NCI-H345 treated with DMSO at 0.1 percent for 48 hours (cell line): Measurements from ENCODE around the gene CD82.
A peak's percentile ranks its signal among the peaks of the same experiment; 100 is the strongest.

Experiments
- DNase-seq: peaks from one replicate; lab custom pipeline; 2025; ENCODE audit not compliant: unreplicated experiment; lab: John Stamatoyannopoulos, UW

The CD82 gene, protein sequence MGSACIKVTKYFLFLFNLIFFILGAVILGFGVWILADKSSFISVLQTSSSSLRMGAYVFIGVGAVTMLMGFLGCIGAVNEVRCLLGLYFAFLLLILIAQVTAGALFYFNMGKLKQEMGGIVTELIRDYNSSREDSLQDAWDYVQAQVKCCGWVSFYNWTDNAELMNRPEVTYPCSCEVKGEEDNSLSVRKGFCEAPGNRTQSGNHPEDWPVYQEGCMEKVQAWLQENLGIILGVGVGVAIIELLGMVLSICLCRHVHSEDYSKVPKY

DNA sequence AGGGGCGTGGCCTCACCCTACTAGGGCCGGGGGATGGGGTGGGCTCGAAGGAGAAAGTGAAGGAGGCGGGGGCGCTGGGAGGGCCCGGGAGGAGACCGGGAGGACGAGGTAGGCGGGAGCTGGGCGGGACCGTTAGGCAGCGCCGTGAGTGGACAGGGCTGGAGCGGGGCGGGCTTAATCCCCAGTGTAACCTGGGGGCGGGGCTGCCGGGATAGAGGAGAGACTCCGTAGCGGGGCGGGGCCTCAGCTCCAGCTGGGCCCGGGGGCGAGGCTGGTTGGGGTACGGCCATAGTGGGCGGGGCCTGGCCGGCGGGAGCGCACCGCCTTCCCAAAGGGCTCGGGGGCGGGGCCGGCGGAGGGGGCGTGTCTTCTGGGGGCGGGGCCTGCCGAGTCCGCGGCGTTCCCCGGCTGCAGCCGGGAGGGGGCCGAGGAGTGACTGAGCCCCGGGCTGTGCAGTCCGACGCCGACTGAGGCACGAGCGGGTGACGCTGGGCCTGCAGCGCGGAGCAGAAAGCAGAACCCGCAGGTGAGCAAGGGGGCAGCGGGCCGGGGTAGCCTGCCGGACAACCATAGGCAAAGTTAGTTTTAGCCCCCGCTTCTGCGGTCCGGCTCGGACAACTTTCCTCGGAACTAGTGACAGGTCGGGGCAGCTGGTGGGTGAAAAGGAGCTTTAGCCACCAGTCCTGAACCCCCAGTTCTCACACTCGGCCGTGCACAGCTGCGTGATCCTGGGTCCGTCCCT is at the start of gene CD82:
CD82 (plus strand) TSS at position 453 of the 742 bp plus-strand sequence. CDS start 29,000 bp downstream, outside the sequence.
- peak; percentile 96 for DNase-seq

DNA sequence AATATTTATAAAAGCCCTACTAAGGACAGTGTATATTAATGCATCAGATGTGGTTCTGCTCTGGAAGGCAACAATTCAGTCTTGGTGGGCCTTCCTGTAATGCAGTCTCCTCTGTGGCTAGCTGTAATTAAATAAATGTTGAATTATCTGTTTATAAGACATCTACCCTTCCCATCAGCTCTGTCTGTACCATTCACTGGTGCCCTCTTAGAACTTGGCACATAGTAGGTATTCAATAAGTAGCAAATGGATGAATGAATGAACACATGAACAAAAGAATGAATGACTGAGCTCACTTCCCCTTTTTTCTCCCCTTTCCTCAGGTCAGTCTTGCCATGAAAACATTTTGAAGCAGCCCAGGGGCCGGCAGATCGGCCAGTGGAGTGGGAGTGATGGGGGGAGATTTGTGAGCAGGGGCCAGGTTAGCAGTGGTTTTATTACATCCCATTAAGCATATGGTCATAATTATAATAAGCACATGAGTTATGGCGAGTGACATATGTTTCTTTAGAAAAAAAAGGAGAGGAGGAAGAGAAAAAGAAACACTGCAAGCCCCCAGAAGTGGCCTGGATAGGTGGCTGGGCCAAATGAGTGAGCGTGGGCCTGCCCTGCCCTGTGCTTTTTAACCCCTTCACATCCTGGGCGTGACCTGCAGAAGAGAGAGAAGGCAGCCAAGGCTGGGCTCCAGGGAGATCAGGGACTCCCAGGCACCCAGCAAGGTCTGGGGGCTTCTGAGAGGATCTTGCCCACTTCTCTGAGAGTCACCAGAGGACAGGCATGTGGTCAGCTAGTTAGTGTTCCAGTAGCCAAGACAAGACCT is 48.6 kb upstream of the CD82 start:
- DNase-seq, result no peak

DNA sequence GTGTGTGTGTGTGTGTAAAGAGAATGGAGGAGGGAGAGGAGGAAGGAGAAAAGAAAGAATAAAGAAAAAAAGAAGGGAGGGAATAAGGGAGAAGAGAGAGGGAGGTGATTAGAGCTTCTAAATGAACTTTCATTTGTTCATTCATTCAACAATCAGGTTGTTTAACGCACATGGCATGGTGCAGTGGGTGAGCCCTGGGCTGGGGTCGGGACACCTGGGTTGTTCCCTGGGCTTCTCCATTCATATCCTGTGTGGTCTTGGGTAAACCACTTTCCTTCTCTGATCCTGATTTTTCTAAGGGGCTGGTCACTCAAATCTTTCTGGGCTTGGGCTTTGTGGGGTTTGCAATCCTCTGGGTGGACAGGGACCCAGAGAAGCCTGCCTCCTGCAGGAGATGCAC is 47.9 kb upstream of the CD82 start:
- DNase-seq, result no peak

DNA sequence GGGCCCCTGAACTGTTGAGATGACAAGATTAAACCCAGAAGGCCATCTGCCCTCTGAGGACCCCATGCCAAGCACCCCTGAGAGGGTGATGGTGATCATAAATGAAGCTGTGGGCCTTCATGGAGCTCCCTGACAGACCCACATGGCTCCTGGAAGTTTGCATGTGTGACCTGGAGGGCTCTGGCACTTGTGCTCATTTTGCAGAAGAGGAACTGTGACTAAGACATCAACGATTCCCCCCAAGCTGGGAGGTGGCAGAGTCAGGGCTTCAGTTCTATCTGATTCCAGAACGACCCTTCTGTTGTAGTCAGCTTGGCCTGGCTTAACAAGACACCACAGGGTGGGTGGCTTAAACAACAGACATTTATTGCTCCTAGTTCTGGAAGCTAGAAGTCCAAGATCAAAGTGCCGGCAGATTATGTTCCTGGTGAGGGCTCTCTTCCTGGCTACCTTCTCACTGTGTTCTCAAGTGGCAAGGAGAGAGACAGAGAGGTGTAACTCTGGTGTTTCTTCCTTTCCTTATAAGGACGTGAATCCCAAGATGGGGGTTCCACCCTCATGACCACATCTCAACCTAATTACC is 46.4 kb upstream of the CD82 start:
- DNase-seq, result no peak

DNA sequence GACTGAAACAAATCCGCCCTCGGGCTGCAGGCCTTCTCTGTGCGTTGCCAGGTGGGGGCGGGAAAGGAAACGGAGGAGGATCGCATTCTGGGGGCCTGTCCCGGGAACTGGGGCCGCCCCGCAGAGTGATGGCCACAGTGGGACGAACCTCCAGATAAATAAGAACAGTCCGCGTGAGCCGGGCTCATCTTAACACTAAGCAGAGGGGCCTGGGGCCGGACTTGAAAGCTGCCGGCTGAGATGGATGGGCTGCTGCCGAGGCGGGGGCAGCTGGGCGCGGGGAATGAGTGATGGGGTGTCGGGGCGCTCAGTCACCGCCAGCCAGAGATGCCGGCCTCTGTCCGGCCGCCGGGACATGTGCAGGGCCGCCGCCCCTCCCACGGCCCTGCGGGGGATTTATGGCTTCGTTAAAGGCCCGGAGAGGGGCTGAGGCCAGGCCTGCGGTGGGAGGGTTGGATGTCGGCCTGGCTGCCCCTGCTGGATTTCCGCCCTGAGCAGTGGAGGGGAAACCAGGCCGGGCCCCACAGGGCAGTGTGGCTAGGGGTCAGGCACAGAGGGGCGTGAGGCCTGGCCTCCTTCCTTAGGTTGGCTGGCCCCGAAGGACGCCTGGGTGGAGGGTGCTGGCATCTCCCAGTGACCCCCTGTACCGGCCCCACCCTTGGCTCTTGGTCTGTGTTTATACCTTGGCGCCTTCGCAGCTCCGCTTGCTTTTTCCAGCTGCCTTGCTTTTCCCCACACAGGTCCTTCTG is 45.3 kb upstream of the CD82 start:
- no peak for DNase-seq

DNA sequence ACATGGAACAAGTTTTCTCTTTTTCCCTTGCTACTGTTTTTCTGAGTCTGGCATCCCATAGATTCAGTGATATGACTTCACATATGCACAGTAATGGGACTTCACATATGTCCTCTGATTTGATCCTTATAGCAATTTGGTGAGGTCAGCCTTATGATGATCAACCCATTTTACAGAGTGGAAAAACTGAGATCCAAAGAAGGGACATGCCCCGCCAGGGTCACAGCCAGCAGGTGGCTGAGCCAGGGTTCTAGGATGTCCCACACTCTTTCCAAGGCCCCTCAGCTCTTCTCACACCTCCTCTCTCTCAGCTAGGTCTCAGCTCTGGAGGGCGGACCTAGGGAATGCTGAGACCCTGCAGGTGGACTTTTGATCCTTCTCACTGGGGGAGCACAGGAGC is 44.3 kb upstream of the CD82 start:
- DNase-seq, result no peak

DNA sequence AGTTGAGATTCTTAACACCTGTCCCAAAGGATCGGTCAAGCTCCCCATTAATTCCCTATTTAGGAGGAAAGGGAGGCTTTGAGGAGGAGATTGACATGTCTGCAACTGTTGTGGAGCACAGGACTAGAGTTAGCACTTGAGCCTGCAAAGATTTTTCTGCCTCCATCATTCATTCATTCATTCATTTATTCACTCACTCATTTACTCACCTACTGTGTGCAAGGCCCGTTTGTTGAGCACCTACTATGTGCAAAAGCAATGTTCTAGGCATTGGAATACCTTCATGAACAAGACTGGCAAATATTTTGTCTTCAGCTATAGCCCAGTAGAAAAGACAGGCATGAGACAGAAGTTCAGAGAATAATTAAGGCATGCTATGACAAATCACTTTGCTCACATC is 43.2 kb upstream of the CD82 start:
- DNase-seq, result no peak

DNA sequence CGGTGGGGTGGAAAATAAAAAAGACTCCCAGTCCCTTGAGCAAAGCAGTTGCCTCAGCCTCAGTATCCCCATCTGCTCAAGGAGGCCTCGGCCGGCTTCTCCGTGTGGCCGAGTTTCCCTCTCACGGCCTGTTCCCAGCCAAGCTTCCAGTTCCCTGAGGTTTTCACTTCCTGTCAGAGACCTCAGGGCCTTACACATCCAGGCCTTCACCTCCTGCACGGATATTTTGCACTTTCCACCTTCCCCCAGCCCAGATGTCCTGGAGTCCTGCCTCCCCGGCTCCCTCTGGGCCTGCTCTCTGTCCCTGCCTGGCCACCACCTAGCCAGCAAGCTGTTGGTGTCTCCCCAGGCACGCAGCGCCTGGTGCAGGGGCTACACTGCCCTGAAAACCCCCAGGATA is 41.1 kb upstream of the CD82 start:
- no peak for DNase-seq

DNA sequence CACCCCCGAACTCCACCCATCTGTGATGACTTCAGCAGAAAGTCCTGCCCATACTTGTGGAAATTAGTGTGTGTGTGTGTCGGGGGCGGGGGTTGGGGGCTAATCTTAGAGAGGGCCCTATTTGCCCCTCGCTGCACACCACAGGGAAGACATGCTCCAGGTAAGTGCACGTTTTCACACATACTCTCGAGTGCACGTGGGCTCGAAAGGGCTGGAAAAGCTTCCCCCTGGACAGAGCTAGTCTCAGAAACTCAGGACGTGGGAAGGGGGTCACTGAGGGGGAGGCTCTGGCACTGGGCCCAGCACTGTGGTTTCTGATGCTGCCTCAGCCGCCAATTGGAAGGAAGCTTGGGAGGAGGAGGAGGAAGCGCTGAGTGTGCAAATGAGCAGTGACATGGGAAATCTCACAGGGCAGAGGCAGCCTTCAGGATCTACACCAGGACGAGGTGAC is 40.7 kb upstream of the CD82 start:
- DNase-seq, result no peak

DNA sequence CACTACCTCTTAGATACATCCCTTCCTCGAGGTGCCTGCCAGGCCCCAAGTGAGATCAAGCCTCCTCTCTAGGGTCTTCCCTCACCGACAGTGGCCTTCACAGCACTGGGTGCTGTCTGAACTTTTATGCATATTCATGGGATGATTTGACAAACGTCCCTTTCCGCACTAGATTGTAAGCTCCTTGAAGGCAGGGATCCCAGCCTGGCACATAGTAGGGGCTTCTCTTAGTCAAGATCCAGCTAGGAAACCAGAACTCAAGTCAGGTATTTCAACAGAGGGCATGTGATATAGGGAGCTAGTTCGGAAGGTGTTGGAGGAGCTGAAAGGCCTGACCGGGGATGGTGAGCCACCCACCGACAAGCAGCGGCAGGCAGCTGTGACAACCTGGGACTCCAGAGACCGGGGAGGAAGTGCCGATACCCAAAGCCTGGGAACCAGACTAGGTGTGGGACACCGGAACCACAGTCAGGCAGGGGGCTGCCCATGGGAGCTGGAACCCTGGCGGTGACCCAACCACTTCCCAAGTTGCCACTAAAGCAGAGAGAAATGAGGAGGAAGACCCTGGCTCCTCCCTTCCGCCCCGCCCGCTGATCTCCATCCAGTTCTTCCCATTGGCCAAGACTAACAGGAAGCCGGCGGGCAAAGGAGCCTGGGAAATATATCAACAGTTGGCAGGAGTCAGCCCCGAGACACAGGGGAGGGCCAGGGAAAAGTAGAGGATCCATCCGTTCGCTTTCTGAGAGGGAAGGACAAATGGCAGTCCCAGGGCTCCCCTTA is 39.8 kb upstream of the CD82 start:
- no peak for DNase-seq

DNA sequence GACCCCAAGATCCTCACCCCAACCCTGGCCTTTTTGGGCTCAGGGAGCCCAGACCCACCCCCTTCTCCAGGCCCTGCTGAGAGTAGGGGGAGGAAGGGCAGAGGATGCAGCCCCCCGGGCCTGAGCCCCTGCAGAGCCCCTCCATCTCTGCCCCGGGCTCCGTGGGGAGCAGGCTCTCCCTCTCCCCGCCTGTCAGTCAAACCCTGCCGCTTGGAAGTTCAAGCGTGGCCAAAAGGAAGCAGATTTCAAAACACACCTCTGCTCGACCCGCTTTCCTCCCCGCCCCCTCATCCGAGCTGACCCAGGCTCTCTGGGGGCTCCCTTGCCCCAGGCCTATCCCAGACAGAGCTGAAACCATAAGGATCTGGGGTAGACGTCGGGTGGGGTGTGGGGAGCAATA is 39.0 kb upstream of the CD82 start:
- DNase-seq, result no peak

DNA sequence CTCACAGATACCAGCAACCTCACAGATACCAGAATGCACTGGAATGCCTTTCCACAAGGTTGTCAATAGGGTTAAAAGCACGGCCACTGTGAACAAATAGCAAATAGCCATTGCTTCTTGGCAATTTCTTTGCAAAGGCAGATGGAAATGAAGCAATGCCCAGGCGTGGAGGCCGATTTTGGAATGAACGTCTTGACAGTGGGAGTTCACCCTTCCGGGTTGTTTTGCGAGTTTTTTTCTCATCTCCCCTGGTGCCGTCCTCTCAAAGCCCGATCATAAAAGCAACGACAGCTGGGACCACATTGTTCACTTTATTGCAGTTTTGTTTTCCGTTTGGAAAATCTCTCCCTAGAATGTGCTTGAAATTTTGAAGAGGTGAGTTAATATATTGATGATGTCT is 38.0 kb upstream of the CD82 start:
- no peak for DNase-seq

DNA sequence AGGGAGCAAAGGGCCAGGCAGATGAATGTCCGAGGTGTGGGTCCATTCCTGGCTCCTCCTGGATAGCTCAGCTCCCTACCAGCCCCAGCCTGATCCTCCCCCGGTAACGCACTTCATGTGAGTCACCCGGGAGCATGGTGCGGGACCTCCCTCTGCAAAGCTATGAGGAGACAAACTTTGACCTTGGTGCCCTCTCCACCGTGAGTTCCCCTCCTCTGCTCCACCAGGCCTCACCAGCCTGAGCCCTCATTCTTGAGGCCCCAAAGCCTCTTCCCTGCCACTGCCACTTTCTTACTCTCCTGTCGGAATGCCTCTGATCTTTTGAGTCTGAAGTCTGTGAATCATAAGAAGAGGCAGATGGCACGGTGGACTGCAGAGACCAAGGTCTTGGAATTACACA is 37.4 kb upstream of the CD82 start:
- DNase-seq, result no peak

DNA sequence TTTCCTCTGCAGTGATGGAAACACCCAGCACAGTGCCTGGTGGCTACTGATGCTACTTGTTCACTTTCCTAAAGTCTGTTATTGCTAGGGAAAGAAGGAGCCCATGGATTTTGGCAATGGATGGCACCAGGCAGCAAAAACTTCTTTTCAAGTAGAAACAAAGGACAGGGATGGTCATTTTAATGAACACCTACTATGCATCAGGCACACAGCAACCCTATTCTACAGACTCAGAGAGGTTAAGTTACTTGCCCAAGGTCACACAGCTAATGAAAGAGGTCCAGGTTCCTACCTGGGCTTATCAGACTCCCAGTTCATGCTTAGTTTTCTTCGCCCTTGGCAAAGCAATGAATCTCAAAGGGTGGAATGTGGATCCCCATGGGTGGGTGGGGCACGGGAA is 36.9 kb upstream of the CD82 start:
- no peak for DNase-seq

DNA sequence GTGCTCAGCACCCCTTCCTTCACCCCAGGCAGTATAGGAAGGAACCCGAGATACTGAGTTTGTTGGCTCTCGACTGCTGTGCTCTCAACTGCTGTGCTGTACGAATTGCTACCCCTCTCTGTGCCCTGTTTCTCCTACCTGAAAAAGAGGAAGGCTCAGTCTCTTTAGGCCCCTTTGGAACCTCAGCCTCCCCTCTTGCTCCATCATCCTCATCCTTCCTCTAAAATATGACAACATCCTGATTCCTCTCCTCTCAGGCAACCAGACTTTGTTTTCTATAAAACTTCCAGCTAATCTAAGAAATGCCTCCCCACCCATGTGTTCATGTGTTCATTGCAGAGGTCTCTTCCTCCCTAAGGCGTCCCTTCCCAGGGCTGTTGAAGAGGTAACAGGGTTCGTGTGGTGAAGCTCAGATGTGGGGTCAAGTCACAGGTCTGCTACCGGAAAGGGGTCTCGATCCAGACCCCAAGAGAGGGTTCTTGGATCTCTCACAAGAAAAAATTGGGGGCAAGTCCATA is 35.5 kb upstream of the CD82 start:
- DNase-seq, result no peak

DNA sequence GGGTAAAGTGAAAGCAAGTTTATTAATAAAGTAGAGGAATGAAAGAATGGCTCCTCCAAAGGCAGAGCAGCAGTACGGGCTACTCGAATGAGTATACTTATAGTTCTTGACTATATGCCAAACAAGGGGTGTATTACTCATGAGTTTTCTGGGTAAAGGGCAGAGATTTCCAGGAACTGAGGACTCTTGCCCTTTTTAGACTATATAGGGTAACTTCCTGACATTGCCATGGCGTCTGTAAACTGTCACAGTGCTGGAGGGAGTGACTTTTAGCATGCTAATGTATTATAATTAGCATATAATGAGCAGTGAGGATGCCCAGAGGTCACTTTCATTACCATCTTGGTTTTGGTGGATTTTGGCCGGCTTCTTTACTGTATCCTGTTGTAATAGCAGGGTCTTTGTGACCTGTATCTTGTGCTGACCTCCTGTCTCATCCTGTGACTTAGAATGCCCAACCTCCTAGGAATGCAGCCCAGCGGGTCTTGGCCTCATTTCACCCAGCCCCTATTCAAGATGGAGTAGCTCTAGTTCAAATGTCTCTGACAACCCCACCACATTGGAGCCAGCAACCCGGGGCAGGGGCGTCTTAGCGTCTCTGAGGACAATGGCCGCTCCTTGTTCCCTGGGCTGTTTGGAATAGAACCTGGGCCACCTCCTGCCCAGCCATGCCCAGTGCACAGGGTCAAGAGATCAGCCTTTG is 34.9 kb upstream of the CD82 start:
- no peak for DNase-seq

DNA sequence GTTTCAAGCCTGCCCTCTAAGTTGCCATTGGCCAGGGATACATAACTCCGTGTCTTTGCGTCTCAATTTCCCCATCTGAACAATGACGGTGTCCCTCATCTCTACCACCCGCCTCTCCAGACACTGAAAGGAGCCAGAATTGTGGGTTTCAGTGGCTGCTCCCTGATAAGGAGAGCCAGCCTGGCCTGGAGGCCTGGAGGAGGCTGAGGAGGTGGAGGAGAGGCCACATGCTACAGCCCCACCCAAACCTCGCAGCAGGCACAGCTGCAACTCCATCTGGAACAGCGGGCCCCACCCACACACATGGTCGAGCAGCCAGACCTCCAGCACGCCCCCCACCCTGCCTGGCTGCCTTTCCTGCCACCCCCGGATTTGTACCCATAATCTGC is 34.4 kb upstream of the CD82 start:
- DNase-seq, result no peak

DNA sequence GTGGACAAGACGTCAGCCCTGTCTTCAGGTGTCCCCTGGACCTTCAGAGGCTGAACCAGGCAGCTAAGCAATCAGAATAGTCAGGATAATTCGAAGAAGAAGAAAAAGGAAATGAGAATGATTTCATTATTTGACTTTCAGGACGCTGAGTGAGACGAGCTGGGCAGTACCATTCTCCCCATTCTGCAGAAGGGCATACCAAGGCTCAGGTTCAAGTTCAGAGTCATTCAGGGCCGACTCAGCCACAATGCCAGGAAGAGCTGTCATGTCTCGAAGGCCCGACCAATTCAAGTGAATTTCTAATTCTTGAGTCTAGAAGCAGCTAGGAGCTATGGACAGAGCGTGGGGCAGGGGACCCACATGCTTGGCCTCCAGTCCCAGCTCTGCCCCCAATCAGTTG is 33.8 kb upstream of the CD82 start:
- no peak for DNase-seq

DNA sequence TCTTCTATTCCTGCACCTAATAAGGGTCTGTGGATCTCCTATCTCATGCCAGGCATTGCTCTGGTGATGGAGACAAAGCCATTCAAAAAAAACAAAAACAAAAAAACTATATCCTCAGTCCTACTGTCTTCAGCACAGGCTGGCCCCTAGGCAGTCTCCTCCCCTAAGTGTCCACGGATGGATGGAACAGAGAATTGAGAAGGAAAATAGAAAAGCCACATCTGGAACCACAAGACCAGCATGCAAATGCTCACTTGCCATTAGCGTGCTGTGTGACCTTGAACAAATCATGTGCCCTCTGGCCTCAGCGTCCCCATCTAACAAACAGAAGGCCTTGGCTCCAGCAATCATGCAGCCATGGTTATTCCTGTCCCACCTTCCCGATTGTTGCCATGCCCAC is 32.7 kb upstream of the CD82 start:
- no peak for DNase-seq
